NT2/D1 (cell line): ENCODE results near the gene NPHP1.

Experiments
- SUZ12 ChIP-seq: IDR thresholded peaks from 2 replicates; pipeline ENCODE4 v1.6.1; 2011; ENCODE audit not compliant: insufficient read length, insufficient read depth; ENCODE audit errors: extremely low read depth
- YY1 ChIP-seq: IDR thresholded peaks from 2 replicates; pipeline ENCODE4 v1.6.1; 2011; ENCODE audit not compliant: insufficient read length, insufficient read depth

DNA sequence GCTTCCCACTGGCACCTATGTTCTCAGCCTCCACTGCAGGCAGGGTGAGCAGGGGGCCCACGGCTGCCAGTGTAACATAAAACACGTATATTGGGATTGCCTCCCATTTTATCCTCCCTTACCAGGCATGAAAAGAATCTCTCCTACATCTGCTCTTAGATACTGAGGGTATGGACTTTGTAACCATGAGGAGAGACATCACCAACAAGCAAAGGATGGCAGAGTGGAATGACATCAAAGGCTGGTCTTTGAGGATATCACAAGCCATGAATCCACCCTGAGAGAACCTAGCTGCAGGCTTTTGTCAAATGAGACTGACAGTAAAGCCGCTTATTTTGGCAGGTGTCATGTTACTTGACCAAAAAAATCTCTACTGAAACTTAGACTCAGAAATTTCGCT lies 7.4 kb downstream of the NPHP1 start:
- TF ChIP-seq YY1 = no peak
- TF ChIP-seq SUZ12 = no peak
